Measurements from ENCODE around the gene NACC2. TPM values are rescaled to one million over a fixed set of nuclear protein-coding genes. Genes with fewer than 3 reads are reported as not detected.

NACC2 gene
- total and polyA plus RNA-seq, 2 experiments from 2014 or later: 4.4 to 12.0 TPM

- Histone ChIP-seq H3K27ac (no peak overlapping the region), H3K4me1 (ENCODE audit: low read depth) (no peaks in the 10 kb centered on the region), H3K27me3 (no peaks in the 10 kb centered on the region), H3K9me3 (ENCODE audit: low read depth) (no peaks in the 10 kb centered on the region), H3K4me3 (no peak overlapping the region), H3K36me3 (no peaks in the 10 kb centered on the region)
- no peak for TF ChIP-seq CTCF (IDR thresholded peaks at IDR 0.05; ENCODE audit: low read depth, low read length)
- no peak for DNase-seq (ENCODE audit: low read depth in 1 of 2, low spot score in 1 of 2)
Measured at GRCh38 chr9:136020671-136021070, 74.4 kb downstream of the NACC2 start.

GRCh38 chr9:136020206-136020605, 74.9 kb downstream of the NACC2 start:
- no peaks in the 10 kb centered on the region for H3K27me3 ChIP-seq
- H3K4me3 ChIP-seq: no peak overlapping the region
- no peaks in the 10 kb centered on the region for H3K36me3 ChIP-seq
- H3K9me3 ChIP-seq (ENCODE audit: low read depth): no peaks in the 10 kb centered on the region
- TF ChIP-seq CTCF (IDR thresholded peaks at IDR 0.05; ENCODE audit: low read depth, low read length): no peak
- H3K27ac ChIP-seq: no peak overlapping the region
- H3K4me1 ChIP-seq (ENCODE audit: low read depth): no peaks in the 10 kb centered on the region
- DNase-seq (ENCODE audit: low read depth in 1 of 2, low spot score in 1 of 2): no peak

GRCh38 chr9:136019681-136020060, 75.4 kb downstream of the NACC2 start:
- Histone ChIP-seq H3K9me3 (ENCODE audit: low read depth) (no peaks in the 10 kb centered on the region), H3K27ac (no peak overlapping the region), H3K4me1 (ENCODE audit: low read depth) (no peaks in the 10 kb centered on the region), H3K27me3 (no peaks in the 10 kb centered on the region), H3K4me3 (no peak overlapping the region), H3K36me3 (no peaks in the 10 kb centered on the region)
- DNase-seq (ENCODE audit: low read depth in 1 of 2, low spot score in 1 of 2): no peak
- no peak for TF ChIP-seq CTCF (IDR thresholded peaks at IDR 0.05; ENCODE audit: low read depth, low read length)

GRCh38 chr9:136019041-136019680, 75.9 kb downstream of the NACC2 start:
- no peak for TF ChIP-seq CTCF (IDR thresholded peaks at IDR 0.05; ENCODE audit: low read depth, low read length)
- H3K4me3 ChIP-seq: no peak overlapping the region
- DNase-seq (ENCODE audit: low read depth in 1 of 2, low spot score in 1 of 2): no peak
- no peaks in the 10 kb centered on the region for H3K36me3 ChIP-seq
- no peaks in the 10 kb centered on the region for H3K9me3 ChIP-seq (ENCODE audit: low read depth)
- no peaks in the 10 kb centered on the region for H3K27me3 ChIP-seq
- H3K4me1 ChIP-seq (ENCODE audit: low read depth): no peaks in the 10 kb centered on the region
- H3K27ac ChIP-seq: no peak overlapping the region

- Histone ChIP-seq H3K36me3 (no peaks in the 10 kb centered on the region), H3K27me3 (no peaks in the 10 kb centered on the region), H3K4me3 (no peak overlapping the region), H3K9me3 (ENCODE audit: low read depth) (no peaks in the 10 kb centered on the region), H3K4me1 (ENCODE audit: low read depth) (no peaks in the 10 kb centered on the region), H3K27ac (no peak overlapping the region)
- no peak for TF ChIP-seq CTCF (IDR thresholded peaks at IDR 0.05; ENCODE audit: low read depth, low read length)
- DNase-seq (ENCODE audit: low read depth in 1 of 2, low spot score in 1 of 2): no peak
Measured at GRCh38 chr9:136018257-136019031, 76.6 kb downstream of the NACC2 start.

All from cardiac muscle cell (in vitro differentiated cells and primary cell).